Kidney glomerular epithelial cell (primary cell): ENCODE data around the gene SMS.

Source experiments
- DNase-seq: peaks from one replicate; lab custom pipeline; 2025; lab: John Stamatoyannopoulos, UW

SMS gene

GRCh38 chrX:22039541-22039940, 99.0 kb downstream of the SMS start:
- no peak for DNase-seq

GRCh38 chrX:22040184-22040583, 99.7 kb downstream of the SMS start:
- DNase-seq: no peak

GRCh38 chrX:22041907-22042530, 101.5 kb downstream of the SMS start:
- DNase-seq: no peak

- no peak for DNase-seq
These were observed 103.4 kb downstream of the SMS start for GRCh38 chrX:22043872-22044271.
